ENCODE results near the gene ADD2.

DNA sequence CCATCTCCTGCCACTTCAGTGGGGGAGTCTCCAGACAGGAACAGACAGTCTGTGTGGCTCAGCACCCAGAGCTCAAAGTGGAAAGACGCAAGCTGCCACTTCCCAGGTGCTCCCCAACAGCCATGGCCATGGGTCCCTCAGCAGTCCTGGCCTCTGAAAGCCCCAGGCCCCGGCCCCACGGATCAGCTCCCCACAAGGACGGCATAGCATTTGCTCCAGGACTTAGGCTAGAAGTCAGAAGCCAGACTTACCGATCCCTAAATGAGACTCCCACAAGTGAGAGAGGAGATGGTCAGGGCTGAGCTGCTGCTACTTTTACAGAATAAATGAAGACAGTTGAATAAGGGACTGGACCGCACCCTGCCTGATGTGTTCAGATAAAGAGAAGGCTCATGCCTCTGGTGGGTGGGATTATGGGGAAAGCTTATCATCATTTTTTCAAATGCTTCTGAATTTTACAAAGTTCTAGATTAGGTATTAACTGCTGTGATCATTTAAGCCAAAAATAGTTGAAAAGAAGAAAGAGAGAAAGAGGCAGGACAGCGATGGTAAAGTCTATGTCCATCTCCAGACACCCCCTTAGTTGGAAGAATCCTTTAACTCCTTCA, 50.5 kb downstream of the ADD2 start:
- TF ChIP-seq EZH2 (IDR thresholded peaks at IDR 0.05; ENCODE audit: borderline replicate concordance, low read depth, low read length, poor library complexity, severe bottlenecking) = no peak
- TF ChIP-seq, protein P1, sequence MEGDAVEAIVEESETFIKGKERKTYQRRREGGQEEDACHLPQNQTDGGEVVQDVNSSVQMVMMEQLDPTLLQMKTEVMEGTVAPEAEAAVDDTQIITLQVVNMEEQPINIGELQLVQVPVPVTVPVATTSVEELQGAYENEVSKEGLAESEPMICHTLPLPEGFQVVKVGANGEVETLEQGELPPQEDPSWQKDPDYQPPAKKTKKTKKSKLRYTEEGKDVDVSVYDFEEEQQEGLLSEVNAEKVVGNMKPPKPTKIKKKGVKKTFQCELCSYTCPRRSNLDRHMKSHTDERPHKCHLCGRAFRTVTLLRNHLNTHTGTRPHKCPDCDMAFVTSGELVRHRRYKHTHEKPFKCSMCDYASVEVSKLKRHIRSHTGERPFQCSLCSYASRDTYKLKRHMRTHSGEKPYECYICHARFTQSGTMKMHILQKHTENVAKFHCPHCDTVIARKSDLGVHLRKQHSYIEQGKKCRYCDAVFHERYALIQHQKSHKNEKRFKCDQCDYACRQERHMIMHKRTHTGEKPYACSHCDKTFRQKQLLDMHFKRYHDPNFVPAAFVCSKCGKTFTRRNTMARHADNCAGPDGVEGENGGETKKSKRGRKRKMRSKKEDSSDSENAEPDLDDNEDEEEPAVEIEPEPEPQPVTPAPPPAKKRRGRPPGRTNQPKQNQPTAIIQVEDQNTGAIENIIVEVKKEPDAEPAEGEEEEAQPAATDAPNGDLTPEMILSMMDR (conservative IDR thresholded peaks at IDR 0.05; ENCODE audit: low read depth, low read length) = no peak
